Neural progenitor cell (in vitro differentiated cells): ENCODE measurements around the gene MRPS27. TPM values are rescaled to one million over a fixed set of nuclear protein-coding genes. Genes with fewer than 3 reads are reported as not detected.
A peak's percentile ranks its signal among the peaks of the same experiment; 100 is the strongest.

Experiments used
- DNase-seq: peaks from one replicate; pipeline ENCODE4 v3.0.0-alpha.2; 2016; ENCODE audit warnings: low spot score
- H2AFZ ChIP-seq: fragments of 200-600 bp; sonication (generic); replicated peaks from 2 replicates; pipeline ENCODE4 v1.6.1; 2016; ENCODE audit warnings: antibody characterized with exemption
- H3F3A ChIP-seq: fragments of 200-600 bp; sonication (generic); 2 replicates; pipeline ENCODE4 v1.6.1; 2016; ENCODE audit warnings: antibody characterized with exemption, low read depth
- H3K27ac ChIP-seq: fragments of 200-600 bp; sonication (generic); 2 replicates; pipeline ENCODE4 v1.5.1; 2016; ENCODE audit warnings: mild to moderate bottlenecking
- H3K27me3 ChIP-seq: fragments of 200-600 bp; sonication (generic); 2 replicates; pipeline ENCODE4 v1.6.1; 2016; ENCODE audit warnings: mild to moderate bottlenecking, moderate library complexity
- H3K36me3 ChIP-seq: fragments of 200-600 bp; sonication (generic); 2 replicates; pipeline ENCODE4 v1.5.1; 2016
- H3K4me1 ChIP-seq: fragments of 200-600 bp; sonication (generic); 2 replicates; pipeline ENCODE4 v1.6.1; 2016; ENCODE audit warnings: mixed run types
- H3K4me2 ChIP-seq: fragments of 200-600 bp; sonication (generic); 2 replicates; pipeline ENCODE4 v1.6.1; 2016
- H3K4me3 ChIP-seq: fragments of 200-600 bp; sonication (generic); 2 replicates; pipeline ENCODE4 v1.5.1; 2016
- H3K79me2 ChIP-seq: fragments of 200-600 bp; sonication (generic); 2 replicates; pipeline ENCODE4 v1.6.1; 2016; ENCODE audit warnings: low read depth
- H3K9ac ChIP-seq: fragments of 200-600 bp; sonication (generic); 2 replicates; pipeline ENCODE4 v1.6.1; 2016
- H3K9me3 ChIP-seq: fragments of 200-600 bp; sonication (generic); 2 replicates; pipeline ENCODE4 v1.5.1; 2016; ENCODE audit warnings: low read depth
- H4K20me1 ChIP-seq: fragments of 200-600 bp; sonication (generic); 2 replicates; pipeline ENCODE4 v1.6.1; 2016; ENCODE audit warnings: low read depth
- H3K27ac Mint-ChIP-seq: 3 replicates; pipeline ENCODE4 v1.8.0; 2021; ENCODE audit warnings: mixed read lengths
- H3K27me3 Mint-ChIP-seq: 2 replicates; pipeline ENCODE4 v1.8.0; 2022; ENCODE audit warnings: low read depth, mild to moderate bottlenecking, inconsistent platforms, moderate library complexity, mixed read lengths; ENCODE audit not compliant: insufficient read depth
- H3K36me3 Mint-ChIP-seq: 3 replicates; pipeline ENCODE4 v1.8.0; 2021; ENCODE audit warnings: mixed read lengths
- H3K4me1 Mint-ChIP-seq: 3 replicates; pipeline ENCODE4 v1.8.0; 2021; ENCODE audit warnings: mixed read lengths
- H3K4me3 Mint-ChIP-seq: 3 replicates; pipeline ENCODE4 v1.8.0; 2021; ENCODE audit warnings: mild to moderate bottlenecking, moderate library complexity, mixed read lengths
- H3K9me3 Mint-ChIP-seq: 3 replicates; pipeline ENCODE4 v1.8.0; 2020; ENCODE audit warnings: mixed read lengths
- EZH2 ChIP-seq: fragments of 200-600 bp; sonication (generic); IDR thresholded peaks from 2 replicates; pipeline ENCODE4 v1.6.1; 2017; ENCODE audit warnings: antibody characterized with exemption, mild to moderate bottlenecking, moderate library complexity
- EZH2phosphoT487 ChIP-seq: fragments of 200-600 bp; sonication (generic); IDR thresholded peaks from 2 replicates; pipeline ENCODE4 v1.6.1; 2017; ENCODE audit warnings: antibody characterized with exemption
- total RNA-seq: library from RNA; depleted of rRNA; stranded (reverse); fragments of >200 nt; gene quantifications from 2 replicates; pipeline ENCODE4 v1.2.3, GENCODE V29; 2015; ENCODE audit warnings: low replicate concordance
- TF ChIP-seq, protein P1 (sequence below): fragments of 200-600 bp; sonication (generic); IDR thresholded peaks from 2 replicates; pipeline ENCODE4 v1.5.1; 2017; ENCODE audit warnings: antibody characterized with exemption, mild to moderate bottlenecking

Gene MRPS27
- total RNA-seq, 1 donor from 2014 or later = 154 TPM

DNA sequence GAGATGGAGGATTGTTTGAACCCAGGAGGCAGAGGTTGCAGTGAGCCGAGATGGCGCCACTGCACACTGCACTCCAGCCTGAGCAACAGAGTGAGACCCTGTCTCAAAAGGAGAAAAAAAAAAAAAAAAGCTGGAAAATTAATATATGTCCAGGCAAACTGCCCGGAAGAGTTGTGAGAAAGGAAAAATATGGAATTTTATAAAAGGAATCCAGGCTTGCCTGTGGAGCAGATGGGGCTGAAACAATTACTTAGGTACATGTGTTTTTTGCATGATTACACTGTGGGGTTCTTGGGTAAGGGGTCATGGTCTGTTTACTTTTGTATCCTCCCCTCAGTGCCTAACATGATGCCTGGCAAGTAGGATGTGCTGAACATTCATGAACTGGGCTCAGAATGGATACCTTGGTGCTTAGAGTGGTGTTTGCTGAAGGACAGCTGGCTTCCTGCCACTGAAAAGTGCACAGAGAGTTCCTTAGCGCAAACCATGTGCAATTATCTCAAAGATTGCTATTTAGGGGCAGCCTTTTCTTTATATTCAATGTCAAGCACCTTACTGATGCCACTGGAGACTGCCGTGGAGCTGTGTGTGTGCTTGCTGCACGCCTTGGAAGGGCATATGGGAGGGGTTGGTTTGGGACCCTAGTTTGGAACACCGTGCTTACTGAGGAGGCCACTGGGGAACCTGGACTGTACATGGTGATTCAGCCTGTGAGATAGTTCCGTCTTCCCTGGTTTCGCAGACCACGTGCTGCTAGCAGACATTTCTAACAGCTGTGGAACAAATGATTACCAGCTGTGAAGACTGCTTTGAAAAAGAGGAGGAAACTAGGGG lies 134.3 kb downstream of the MRPS27 start:
- Mint-ChIP-seq H3K9me3 (no peaks in the 10 kb centered on the region), H3K4me1 (peaks cover 60% of the 10 kb centered on the region), H3K4me3 (peak overlapping the region; percentile 52), H3K27ac (peak overlapping the region; percentile 30), H3K36me3 (peaks cover 78% of the 10 kb centered on the region), H3K27me3 (peaks cover 3% of the 10 kb centered on the region)
- Histone ChIP-seq H3F3A (peaks cover 24% of the 10 kb centered on the region), H3K36me3 (peaks cover 6% of the 10 kb centered on the region), H3K9me3 (no peaks in the 10 kb centered on the region), H3K27me3 (no peaks in the 10 kb centered on the region), H3K79me2 (peaks cover 55% of the 10 kb centered on the region), H2AFZ (no peak overlapping the region), H4K20me1 (peaks cover 33% of the 10 kb centered on the region), H3K4me1 (peaks cover 33% of the 10 kb centered on the region), H3K4me2 (no peak overlapping the region), H3K4me3 (no peak overlapping the region), H3K27ac (no peak overlapping the region), H3K9ac (no peak overlapping the region)
- TF ChIP-seq EZH2phosphoT487 (no peak), EZH2 (no peak)
- TF ChIP-seq, protein P1, sequence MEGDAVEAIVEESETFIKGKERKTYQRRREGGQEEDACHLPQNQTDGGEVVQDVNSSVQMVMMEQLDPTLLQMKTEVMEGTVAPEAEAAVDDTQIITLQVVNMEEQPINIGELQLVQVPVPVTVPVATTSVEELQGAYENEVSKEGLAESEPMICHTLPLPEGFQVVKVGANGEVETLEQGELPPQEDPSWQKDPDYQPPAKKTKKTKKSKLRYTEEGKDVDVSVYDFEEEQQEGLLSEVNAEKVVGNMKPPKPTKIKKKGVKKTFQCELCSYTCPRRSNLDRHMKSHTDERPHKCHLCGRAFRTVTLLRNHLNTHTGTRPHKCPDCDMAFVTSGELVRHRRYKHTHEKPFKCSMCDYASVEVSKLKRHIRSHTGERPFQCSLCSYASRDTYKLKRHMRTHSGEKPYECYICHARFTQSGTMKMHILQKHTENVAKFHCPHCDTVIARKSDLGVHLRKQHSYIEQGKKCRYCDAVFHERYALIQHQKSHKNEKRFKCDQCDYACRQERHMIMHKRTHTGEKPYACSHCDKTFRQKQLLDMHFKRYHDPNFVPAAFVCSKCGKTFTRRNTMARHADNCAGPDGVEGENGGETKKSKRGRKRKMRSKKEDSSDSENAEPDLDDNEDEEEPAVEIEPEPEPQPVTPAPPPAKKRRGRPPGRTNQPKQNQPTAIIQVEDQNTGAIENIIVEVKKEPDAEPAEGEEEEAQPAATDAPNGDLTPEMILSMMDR = no peak
- DNase-seq = no peak

DNA sequence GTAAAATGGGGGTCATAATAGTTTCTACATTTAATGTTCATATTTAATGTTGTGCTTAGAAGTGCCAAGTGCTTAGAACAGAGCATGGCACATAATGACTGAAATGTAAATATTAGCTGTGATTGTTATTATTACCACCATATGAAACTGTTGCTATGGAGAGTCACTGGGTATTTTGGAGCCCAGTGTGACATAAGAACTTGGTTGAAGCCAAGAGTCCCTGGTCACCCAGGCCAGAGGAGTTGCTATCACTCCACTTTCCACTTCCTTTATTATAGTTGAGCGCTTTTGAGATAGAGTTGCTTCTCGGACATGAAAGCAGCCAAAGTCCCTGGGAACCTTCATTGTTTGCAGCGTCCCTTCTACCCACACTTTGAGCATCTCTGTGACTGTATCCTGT lies 135.6 kb downstream of the MRPS27 start:
- Histone ChIP-seq H3K4me1 (peaks cover 46% of the 10 kb centered on the region), H3K9ac (no peak overlapping the region), H2AFZ (no peak overlapping the region), H3K4me3 (no peak overlapping the region), H3K27me3 (no peaks in the 10 kb centered on the region), H3K36me3 (peaks cover 6% of the 10 kb centered on the region), H3K9me3 (no peaks in the 10 kb centered on the region), H3F3A (peaks cover 37% of the 10 kb centered on the region), H3K79me2 (peaks cover 63% of the 10 kb centered on the region), H4K20me1 (peaks cover 32% of the 10 kb centered on the region), H3K4me2 (no peak overlapping the region), H3K27ac (no peak overlapping the region)
- DNase-seq = no peak
- Mint-ChIP-seq H3K4me1 (peaks cover 71% of the 10 kb centered on the region), H3K27ac (no peak overlapping the region), H3K27me3 (peaks cover 3% of the 10 kb centered on the region), H3K36me3 (peaks cover 68% of the 10 kb centered on the region), H3K9me3 (no peaks in the 10 kb centered on the region), H3K4me3 (peak overlapping the region; percentile 76)
- TF ChIP-seq, protein P1 = no peak
- TF ChIP-seq EZH2 = no peak

GRCh38 chr5:72183101-72183520 lies 136.9 kb downstream of the MRPS27 start:
- Histone ChIP-seq H4K20me1 (peaks cover 40% of the 10 kb centered on the region), H3K27ac (peak overlapping the region; percentile 95), H3K9ac (no peak overlapping the region), H3K27me3 (no peaks in the 10 kb centered on the region), H3K4me2 (peak overlapping the region; percentile 74), H3K4me1 (peaks cover 59% of the 10 kb centered on the region), H3K9me3 (no peaks in the 10 kb centered on the region), H3K4me3 (peak overlapping the region; percentile 2), H2AFZ (no peak overlapping the region), H3K79me2 (peaks cover 64% of the 10 kb centered on the region), H3F3A (peaks cover 50% of the 10 kb centered on the region), H3K36me3 (no peaks in the 10 kb centered on the region)
- peaks cover 84% of the 10 kb centered on the region for H3K4me1 Mint-ChIP-seq
- H3K36me3 Mint-ChIP-seq = peaks cover 56% of the 10 kb centered on the region
- TF ChIP-seq, protein P1 = no peak
- TF ChIP-seq EZH2phosphoT487 (peak; percentile 22), EZH2 (no peak)
- peaks cover 3% of the 10 kb centered on the region for H3K27me3 Mint-ChIP-seq
- H3K9me3 Mint-ChIP-seq = no peaks in the 10 kb centered on the region
- peak; percentile 76 for DNase-seq
- peak overlapping the region; percentile 98 for H3K27ac Mint-ChIP-seq
- H3K4me3 Mint-ChIP-seq = peak overlapping the region; percentile 76
